Tongue (tissue), 2 donors: ENCODE measurements around the gene GRB14. TPM values are rescaled to one million over a fixed set of nuclear protein-coding genes. Genes with fewer than 3 reads are reported as not detected.
"Not testable (repeated sequence)": the region's sequence is repeated elsewhere in the genome, so short reads cannot be mapped to it uniquely, and the experiment has no call there.

Experiments
- DNase-seq: peaks from one replicate; pipeline ENCODE4 v3.0.0-alpha.2; 2015
- total RNA-seq: library from RNA; depleted of rRNA; stranded (reverse); fragments of >200 nt; gene quantifications from one replicate; pipeline ENCODE4 v1.2.3, GENCODE V29; 2014

GRB14 gene
- 19.7 TPM for total RNA-seq

DNA sequence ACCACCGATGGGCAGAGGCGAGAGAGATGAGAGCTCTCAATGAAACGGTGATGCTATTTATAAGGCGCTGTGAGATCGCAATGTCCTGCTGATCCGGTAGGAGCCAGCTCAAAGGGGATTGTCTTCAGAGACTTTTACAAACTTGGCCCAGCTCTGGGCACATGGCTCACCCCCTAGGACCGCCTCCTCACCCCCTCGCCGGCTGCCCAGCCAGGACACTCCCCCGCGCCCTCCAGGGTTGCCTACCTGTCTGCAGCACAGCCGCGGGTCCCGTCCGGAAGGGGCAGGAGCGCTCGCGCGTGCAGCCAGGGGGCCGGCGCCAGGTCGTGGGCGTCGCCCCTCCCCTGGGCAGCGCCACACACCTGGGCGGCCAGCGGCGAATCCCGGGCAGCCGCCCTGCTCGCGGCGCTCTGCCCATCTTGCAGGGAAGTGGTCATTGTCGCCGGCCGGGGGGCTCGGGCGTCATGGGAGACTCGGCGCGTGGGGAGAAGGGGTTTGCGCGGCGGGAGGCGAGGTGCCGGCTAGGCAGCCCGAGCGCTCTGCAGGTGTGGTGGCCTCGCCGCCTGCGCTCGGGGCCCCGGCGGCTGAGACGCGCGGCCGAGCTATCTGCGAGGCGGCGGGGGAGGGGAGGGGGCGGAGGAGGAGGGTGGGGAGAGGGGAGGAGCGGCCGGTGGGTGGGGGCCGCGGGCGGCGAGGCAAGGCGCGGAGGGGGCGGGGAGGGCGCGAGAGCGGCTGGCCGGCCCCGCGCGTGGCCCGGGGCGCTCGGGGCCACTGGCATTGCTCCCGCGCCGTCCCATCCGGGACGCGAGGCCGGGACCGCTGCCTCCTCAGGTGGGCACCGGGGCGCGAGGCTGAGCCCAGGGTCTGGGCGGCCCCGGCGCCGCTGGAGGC is at the start of gene GRB14:
Gene GRB14, minus strand, starts transcription at position 610 of the 891 bp plus-strand sequence. Its CDS starts 173 bp downstream, at position 437.
- DNase-seq, result peak; percentile 40

DNA sequence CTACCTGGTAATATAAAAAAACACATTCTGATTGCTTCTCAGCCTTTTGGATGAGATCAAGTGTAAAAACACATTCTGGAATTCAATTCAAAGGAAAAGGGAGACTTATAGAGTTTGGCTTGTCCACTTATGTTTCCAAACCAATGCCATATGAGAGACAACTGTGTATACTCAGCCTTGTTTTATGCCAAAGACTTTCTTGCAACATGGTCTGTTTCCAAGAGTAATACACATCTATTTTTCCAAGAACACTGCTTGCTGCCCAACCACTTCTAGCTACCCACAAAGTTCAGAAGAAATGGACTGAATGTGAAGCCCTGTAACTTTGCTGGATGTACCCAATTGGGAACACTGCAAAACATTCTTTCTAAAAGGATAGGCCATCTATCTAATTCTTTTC is 48.0 kb upstream of the GRB14 start:
- no peak for DNase-seq

DNA sequence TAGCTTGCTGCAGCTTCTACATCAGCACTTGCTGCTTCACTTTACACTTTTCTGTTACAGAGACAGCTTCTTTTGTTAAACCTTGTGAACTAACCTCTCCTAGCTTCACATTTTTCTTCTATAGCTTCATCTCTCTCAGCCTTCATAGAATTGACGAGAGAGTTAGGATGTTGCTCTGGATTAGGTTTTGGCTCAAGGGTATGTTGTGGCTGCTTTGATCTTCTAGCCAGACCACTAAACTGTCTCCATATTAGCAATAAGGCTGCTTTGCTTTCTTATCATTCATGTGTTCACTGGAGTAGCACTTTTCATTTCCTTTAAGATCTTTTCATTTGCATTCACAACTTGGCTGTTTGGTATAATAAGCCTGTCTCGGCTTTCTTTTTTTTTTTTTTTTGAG is 46.3 kb upstream of the GRB14 start:
- DNase-seq, result no peak

DNA sequence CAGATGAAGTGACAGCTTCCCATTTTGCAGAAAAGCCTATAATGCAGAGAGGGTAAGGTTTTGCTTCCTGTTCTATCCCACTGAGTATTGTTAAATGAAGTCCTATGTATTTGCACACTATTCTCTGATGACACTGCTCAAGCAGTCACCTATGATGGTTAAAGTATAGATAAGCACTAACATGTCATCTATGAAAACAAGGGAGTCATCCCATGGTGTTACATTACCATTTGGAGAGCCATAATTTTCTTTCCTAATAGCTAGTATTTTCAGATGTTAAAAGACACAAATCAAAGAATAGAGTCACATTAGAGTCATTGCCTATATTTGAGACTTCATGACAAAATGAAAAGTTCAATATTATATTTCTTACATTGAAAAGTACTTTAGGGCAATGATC is 42.8 kb upstream of the GRB14 start:
- DNase-seq, result no peak

DNA sequence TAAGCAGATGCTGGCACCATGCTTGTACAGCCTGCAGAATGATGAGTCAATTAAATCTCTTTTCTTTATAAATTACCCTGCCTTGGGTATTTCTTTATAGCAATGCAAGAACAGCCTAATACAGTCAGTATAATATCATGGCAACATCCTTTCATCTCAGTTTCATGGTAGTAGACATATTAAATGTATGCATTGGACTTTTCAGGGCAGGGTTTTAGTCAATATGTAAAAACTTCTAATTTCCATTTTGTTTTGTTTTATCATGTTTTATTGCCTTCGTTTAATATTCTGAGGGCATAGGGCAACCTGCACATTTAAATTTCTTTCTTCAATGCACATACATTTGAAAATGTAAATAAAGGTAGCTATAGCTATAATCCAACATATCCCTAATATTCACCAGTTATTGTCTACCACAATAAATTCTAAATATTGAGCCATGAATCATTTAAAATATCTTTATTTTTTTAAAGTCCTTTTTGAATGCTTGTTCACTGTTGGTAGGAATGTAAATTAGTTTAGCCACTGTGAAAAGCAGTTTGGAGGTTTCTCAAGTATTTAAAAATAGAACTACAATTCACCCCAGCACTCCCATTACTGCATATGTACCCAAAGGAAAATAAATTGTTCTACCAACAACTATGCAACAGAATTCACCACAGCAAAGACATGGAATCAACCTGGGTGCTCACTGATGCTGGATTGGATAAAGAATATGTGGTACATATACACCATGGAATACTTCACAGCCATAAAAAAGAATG is 41.8 kb upstream of the GRB14 start:
- no peak for DNase-seq

DNA sequence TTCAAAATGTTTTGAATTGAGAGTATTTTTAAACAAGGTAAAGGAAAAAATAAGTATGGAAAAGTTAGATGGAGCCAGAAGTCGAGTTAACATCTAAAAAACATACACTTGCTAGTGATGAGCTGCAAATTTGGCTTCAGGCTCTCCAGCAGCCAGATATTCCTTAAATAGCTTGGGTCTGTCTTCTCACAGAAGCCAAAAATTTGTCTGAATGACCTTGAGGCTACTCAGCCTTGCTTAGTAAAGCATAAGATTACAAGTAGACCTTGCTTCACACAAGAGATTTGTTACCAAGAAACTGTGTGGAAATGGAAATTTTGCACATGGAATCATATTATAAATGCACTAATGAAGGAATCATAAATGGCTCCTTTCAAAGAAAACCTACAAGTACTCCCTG is 40.8 kb upstream of the GRB14 start:
- DNase-seq, result peak; percentile 5

DNA sequence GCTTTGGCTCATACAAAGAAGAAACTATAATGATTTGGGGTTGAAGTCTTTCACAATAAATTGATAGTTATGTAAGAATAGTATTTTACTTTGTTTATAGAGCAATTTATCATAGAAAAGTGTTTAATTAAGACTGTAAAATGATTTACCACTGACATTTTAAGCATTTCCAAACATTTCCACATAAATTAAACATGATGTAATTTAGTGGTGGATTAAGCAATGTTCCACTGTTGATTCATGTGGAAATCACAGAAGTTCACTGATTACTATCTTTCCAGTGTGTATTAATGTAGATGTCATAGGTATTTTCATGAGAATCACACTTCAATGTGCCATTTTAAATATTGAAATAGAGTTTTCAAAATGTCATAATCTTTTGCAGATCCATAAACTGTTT is 40.1 kb upstream of the GRB14 start:
- no peak for DNase-seq

DNA sequence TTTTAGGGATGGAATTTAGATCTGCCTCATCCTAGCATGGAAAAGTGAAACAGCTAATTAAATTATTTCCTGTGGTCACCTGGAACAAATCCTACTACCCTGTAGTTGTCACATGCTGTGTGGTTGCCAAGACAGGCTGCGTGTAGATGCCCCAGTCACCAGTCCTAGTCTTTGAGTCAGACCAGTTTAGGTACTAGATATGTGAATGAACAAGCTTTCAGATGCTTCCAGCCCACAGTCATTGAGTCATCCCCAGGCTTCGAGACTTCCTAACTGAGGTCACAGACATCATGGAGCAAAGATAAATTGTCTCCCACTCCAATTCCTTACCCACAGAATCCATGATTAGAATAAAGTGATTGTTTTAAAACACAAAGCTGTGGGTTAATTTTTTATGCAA is 35.8 kb upstream of the GRB14 start:
- no peak for DNase-seq

DNA sequence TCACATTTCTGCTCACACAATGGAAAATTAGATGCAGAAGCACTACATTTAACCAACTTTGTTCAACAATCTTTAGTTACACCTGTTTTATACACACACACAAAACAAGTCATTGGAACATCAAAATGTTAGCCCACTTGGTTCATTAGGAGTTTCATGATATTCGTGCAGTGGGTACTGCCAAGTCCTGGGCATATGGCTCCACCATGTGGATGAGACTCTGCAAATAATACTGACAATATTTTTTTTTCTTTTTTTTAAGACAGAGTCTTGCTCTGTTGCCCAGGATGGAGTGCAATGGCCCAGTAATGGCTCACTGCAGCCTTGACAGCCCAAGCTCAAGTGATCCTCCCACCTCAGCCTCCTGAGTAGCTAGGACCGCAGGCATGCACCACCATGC is 34.5 kb upstream of the GRB14 start:
- DNase-seq, result no peak

DNA sequence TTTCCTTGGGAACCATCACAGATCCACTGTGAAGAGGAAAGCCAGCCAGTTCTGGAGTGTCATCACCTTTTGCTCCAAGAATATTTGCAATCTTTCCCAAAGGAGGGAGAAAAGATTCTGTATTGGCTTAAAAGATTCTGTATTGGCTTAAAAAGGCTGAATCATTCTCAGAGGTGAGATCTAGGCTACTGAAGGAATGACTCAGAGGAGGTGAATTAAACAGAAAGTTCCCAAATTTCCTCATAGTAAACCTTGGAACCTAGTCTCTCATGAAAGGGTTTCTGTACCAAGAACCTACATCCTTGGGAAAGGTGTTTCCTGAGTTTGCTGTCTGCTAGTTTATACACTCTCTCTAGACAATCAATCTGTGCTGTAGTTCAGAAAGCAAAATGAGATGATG is 34.1 kb upstream of the GRB14 start:
- DNase-seq, result no peak

DNA sequence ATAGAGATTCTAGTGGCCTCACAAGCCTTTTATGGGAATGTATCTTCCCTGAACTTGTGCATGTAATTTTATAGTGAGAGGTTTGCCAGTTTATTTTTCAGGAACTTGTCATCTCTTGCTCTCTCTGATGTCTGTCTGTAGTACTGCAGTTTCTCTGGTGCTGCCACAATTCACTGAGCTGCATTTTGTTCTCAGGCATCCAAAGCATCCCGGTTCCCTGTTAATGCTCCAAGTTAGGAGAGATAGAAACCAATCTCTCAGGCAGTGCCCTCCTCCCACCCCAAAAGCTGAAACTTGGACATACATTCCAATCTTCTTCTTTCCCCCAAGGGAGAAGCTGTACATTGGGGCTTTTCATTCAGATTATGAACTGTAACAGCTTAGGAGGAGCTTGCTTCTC is 30.1 kb upstream of the GRB14 start:
- DNase-seq, result no peak

DNA sequence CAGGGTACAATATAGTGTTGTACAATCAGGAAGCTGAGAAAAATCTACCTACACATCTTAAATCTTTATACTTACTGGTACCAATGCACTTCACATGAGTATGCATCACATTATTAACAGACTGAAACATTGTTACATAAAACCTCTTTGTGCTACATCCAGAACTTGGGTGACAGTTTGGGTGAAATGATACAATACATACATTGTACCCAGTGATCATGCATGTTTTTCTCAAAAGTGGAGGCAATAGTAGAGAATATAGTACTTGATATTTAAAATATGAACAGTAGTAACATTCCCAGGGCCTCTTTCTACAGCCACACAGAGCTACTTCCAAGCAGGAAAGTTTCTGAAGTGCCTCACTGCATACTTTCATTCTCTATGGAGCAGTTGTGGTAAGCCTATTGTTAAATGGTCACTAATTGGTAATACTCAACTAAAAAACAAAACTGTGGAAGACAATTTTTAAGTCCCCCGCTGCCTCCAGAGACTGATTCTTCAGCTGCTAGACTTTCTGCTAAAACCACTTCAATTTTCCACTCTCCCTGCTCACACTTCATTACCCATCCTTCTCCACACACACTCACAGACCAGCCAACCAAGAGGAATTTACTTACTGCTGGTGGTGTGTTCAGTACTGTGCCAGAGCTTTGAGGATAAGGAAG is 22.9 kb upstream of the GRB14 start:
- DNase-seq, result peak; percentile 3

DNA sequence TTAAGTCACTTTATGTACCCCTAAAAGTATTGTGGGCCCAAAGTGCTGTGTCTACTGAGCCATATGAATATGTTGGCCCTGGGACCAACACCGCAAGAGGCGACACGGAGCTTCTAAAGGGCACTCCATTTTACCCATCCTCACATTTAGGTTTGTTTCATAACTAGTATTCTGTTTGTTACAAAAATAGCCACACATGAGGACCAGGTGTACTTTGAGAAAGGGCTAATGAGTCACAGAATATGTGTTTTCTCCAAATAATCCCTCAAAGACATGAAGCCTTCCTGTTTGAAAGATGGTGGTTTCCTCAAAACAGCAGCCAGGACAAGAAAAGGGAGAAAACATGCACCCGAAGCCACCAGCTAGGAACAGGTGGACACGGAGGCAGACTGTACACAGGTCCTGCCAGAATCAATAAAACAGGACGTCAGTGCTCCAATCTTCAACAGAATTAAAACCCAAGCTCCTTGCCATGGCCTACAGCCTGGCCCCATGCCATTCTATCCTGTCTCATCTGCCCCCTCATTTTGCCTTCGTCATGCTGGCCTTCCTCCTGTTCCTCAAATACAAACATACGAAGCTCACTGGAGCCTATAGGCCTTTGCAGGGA is 21.8 kb upstream of the GRB14 start:
- DNase-seq, result no peak

DNA sequence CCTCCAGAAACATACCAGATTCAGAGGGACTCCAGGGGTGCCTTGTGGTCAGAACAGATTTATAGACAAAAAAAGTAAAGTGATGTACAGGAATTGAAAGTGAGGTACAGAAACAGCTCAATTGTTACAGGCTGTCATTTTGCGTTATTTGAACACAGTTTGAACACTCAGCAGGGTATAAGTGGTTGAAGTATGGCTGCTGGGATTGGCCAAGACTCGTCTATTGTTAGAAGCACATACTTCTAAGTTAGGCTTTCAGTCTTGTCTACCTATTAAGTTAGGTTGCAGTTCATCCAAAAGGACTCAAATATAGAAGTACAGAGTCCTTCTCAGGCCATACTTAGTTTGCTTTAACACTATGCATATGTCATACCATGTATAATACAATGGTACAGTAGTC is 21.0 kb upstream of the GRB14 start:
- DNase-seq, result no peak

DNA sequence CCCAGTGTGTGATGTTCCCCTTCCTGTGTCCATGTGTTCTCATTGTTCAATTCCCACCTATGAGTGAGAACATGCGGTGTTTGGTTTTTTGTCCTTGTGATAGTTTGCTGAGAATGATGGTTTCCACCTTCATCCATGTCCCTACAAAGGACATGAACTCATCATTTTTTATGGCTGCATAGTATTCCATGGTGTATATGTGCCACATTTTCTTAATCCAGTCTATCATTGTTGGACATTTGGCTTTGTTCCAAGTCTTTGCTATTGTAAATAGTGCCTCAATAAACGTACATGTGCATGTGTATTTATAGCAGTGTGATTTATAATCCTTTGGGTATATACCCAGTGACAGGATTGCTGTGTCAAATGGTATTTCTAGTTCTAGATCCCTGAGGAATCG is 7.0 kb upstream of the GRB14 start:
- not testable (repeated sequence) for DNase-seq

DNA sequence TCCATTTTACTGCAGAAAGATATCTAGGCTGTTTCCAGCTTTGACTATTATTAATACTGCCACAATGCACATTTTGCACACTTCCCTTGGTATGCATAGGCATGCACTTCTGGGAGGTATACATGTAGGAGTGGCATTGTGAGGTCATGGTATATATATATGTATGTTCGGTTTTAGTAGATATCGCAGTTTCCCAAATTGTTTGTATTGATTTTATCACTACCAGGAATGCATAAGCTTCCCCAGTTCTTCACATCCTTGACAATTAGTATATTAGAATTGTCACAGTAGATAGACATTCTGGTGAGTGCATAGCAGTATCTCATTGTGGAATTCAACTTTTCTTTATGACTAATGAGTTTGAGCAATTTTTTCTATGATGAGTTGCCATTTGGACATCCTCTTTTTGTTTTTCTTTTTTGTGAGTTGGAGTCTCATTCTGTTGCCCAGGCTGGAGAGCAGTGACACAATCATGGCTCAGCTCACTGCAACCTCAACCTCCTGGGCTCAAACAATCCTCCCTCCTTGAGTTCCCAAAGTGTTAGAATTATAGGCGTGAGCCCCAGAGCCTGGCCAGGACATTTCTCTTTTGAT is 4.2 kb upstream of the GRB14 start:
- no peak for DNase-seq

DNA sequence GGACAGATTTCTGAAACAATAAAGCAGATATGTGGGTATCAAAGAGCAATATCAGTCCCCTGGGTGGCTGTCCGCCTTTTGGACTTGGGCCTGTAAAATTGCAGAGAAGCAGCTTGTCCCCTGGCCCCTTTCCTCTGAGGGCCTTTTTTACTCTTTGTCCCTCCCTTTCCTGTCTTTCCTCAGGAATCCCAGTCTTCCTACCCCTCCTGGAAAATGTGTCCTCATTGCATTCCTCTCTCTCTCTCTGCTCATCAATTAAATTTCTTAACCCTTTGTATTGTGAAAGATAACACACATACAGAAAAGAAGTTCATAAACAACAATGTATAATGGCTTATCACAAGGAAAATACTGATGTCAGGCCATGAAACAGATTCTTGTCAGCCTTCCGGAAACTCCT is 3.0 kb upstream of the GRB14 start:
- no peak for DNase-seq

DNA sequence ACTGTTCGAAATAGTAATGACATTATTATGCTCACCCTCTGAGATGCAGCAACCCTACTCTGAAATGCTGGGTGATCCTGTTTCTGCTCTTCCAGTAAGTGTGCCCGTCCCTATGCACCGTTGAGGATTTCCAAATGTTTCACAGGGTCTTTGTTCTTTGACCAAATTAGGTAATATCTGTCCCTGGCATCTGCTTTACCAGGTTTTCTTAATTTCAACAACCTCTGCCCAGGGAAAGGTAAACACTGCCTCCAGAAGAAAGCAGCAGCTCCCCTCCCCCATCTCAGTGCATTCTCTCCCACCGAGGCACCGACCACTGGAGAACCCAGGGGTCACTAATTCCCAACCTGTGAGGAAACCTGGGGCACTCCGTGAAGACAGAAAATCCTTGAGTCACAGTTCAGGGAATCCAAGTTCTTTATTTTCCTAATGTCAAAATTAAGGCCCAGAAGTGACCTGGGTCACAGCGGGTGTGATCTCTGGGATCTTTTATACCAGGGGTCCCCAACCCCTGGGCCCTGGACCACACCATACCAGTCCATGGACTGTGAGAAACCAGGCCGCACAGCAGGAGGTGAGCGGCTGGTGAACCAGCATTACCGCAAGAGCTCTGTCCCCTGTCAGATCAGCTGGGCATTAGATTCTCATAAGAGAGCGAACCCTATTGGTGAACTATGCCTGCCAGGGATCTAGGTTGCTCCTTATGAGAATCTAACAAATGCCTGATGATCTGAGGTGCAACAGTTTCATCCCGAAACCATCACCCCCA is 1.2 kb upstream of the GRB14 start:
- no peak for DNase-seq

DNA sequence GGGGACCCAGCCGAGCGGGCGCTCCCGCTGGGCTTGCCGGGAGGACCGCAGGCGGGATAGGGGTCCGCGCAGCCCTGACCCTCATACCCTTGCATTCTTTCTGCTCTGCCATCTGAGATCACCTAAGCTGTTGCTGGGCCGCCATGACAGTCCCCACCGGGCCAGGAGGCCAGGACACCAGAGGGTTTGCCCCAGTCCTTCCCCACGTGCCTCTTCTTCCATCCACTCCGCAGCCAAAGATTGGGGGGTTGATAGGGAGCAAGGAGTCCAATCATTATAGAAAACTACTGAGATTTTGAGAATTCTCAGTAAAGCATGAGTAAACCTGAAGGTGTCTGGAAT is 453 bp upstream of the GRB14 start:
- no peak for DNase-seq

DNA sequence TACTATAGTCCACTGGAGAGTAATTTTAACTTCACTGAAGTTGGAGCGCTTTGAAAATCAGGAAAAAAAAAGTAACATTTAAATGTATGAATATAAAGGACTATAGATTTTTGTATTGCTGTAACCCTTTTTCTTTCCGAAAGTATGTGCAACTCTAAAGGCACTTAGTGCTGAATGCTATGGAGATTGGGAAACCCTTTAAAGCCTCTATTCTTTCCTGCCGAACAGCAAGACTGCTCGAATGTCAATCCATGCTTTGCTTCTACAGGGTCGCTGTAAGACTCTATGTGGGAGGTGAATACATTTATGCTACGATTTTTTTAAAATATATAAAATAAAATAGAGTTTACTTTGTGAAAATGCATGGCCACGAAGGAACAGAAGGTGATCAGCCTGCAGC is 825 bp downstream of the GRB14 start:
- DNase-seq, result peak; percentile 7

DNA sequence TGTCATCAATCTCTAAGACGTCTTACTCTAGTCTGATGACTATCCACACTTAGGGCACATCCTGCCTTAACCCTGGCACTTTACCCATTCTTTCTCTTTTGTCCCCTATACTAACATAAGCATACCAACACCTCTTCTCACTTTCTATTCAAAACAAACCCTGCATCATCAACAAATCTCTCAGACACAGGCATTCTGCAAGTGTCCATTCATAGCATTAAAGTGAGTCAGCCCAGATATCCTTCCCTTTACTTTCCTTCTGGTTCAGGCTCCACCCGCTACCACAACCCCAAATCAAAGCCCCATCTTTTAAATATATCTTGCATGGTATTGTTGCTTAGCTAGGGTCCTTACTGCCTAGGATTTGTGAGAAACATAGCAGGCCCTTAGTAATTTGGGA is 3.8 kb downstream of the GRB14 start:
- no peak for DNase-seq
